HG03095 (cell line): ENCODE results near the gene PUM1.

Experiments
- ATAC-seq: cut with Tn5 transposase; IDR thresholded peaks from one replicate; pipeline ENCODE4 v1.9.1; 2021; ENCODE audit warnings: moderate library complexity; ENCODE audit not compliant: unreplicated experiment

Gene PUM1

DNA sequence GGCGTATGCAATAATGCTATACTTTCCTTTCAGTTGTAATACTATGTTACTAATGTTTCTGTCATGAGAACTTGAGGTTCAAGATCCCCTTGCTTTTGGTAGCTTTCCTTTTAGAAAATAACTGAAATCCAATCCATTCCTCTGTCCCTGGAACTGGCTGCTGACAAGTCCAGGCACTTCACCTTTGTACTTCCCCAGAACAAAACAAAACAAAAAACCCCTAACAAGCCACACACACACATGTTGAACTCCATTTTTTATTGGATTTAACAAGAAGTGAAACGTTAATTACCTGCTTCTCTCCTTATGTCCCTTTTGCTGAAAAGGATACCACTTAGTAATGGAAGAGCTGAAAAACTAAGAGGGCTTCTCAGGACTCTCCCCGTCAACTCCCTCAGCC is 130.9 kb downstream of the PUM1 start:
- ATAC-seq: no peak

DNA sequence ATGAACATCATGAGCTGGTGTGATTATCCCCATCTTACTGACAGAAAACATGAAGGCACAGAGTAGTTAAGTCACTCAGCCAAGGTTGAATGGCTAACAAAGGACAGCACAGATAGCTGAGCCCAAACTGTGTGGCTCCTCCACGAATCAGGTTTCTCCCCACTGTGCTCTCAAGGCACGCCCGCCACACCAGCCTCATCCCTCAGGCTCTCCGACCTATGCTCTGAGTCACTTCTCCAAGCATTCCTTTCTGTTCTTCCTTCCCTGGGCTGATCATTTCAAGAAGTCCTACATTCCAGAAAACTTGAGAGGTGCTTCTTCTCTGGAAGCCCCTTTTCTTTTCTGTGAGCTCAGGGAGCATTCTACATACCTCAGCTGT is 131.7 kb downstream of the PUM1 start:
- no peak for ATAC-seq

DNA sequence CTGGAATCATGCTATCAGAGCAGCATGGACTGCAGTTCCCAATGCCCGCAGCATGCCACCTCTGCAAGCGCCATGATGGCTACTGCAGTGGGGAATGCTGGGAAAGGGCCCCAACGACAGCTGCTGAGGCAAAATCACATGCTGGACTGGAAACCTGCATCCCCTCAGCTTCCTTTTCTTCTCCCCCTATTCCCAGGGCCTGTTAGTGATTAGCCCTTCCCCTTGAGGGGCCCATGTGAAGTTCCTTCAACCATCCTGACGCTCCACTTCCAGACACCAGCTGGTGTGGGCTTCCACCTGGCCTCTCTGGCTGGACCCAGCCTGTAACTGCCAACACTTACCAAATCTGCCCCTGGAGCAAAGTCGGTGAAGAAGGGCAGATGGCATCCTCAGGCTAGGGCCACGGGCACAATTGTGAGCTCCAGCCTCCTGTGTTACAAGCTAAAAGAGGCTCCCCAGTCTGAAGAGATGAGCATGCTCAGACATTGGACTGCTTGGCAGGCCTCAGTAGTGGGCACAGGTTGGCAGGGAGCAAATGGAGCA is 134.8 kb downstream of the PUM1 start:
- no peak for ATAC-seq

DNA sequence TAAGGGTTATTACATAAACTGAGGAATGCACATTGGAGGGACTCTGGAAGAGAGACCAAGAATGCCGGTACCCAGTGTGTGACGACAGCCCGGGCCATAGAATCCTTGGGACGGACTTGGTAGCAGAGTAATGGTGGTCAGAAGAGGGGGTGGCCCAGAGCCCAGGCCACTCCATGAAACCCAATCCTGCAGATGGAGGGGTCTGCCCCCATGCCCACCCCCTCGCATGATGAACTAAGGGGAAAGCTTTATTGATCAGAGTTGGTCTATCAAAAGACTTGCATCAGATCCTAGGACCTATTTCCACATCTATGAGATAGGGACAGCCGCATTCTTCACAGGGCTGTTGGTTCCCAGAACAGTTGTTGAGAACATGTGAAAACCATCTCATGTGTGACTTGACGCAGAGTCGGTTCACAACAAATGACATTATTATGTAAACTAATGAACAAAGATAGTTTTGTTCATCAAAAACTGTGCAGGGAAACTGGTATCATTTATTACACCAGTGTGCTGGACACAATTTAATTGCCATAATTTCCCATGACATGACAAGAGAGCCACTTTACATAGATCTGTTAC is 135.5 kb downstream of the PUM1 start:
- ATAC-seq: no peak

DNA sequence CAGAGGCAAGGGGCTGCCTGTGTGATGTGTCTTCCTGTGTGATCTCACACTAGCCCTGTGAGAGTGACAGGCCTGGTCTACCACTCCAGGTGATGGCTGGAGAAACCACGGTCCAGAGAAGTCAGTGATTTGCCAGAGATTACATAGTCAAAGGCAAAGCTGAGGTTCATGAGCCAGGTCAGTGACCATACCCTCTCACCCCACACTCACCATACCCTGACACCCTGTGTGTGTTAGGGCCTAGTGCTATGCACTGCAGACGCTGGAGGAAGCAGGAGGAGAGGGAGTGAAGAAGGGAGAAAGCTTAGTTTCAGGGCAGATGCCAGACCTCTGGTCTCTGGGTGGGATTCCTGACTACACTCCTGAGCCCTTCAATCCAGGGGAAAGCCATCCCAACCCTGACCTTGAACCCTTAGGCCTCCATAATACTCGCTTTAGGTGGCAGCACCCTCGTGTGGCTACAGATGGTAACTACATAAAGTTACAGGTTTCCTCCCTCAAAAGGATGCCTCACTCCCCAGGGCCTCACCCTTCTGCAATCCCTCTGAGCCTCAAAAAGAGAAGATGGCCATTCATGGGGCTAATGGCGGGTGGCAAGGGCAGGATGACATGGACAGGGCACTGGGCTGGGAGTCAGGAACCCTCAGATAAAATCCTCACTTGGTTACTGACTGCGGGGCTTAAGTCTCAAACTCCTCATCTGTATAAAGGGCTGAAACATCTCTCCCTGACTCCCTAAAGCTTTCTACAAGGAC is 136.2 kb downstream of the PUM1 start:
- no peak for ATAC-seq

DNA sequence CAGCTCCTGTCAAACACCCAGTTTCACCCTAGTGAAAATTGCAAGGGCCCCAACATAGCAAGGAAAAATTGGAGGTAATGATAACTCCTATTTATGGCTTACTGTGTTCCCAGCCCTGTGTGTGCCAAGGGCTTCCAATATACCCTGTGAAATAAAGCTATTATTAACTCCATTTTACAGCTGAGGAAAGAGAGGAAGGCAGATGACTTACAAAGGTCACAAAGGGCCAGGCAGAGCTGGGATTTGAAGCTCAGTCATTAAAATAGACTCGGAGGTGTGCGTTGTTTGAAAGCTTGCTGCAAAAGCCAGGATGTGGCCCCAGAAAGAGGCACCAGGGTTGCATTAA is 136.8 kb downstream of the PUM1 start:
- no peak for ATAC-seq

DNA sequence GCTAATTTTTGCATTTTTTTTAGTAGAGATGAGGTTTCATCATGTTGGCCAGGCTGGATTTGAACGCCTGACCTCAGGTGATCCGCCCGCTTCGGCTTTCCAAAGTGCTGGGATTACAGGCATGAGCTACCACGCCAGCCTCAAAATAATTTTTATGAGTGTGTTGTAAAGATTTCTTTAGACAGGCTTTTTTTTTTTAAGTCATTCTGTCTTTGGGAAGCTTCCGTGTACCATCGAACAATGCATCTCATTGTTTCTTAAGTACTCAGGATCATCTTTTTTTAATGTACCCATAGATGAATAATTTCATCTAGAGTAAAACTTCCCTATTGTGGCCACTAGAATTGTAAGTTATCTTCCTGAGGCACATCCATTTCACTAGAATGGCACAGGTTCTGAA is 137.3 kb downstream of the PUM1 start:
- ATAC-seq: no peak

DNA sequence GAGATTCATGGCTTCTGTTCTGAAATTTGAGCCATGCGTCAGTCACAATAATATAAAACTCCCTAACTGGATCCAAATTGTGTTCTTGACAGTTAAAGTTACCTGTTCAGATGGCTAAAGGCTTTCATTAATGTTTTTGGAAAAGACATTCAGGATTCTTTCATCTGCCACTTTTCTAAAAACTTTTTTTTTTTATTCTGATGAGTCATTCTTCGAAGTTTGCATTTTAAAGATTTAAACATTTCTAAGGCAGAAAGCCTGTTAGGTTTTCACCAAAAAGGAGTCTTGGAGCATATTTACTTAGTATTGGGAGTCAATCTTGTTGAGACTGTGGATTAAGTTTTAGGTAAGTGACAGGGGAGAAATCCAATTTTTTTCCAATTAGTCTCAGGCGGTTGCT is 138.1 kb downstream of the PUM1 start:
- ATAC-seq: no peak

DNA sequence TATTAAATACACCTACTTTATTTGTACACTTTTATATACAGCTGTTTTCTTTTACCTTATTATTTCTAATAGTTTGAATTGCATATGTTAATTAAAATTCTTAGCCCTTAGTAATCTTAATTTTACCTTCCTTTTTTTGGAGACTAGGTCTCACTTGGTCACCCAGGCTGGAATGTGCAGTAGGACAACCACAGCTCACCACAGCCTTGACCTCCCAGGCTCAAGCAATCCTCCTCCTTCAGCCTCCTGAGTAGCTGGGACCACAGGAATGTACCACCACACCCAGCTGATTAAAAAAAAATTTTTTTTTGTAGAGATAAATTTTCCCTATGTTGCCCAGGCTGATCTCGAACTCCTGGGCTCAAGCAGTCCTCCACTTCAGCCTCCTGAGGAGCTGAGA is 141.9 kb downstream of the PUM1 start:
- ATAC-seq: no peak

DNA sequence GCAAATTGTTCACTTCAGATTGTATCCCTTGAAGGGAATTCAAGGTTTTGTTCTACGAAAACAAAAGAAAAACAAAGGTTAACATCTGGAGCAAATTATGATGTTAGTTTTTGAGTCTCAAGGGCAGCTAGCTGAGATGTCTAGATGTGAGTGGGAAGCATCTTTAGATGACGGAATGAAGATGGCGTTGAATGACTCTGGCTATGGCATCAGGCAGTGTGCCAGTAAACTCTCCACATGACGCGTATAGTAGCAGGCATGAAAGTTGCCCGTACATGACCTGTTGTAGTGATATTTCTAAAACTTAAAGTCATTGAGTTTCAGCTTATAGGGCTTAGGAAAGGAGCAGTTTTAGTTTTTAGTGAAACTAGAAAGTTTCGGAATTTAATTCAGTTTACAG is 144.7 kb downstream of the PUM1 start:
- ATAC-seq: no peak

DNA sequence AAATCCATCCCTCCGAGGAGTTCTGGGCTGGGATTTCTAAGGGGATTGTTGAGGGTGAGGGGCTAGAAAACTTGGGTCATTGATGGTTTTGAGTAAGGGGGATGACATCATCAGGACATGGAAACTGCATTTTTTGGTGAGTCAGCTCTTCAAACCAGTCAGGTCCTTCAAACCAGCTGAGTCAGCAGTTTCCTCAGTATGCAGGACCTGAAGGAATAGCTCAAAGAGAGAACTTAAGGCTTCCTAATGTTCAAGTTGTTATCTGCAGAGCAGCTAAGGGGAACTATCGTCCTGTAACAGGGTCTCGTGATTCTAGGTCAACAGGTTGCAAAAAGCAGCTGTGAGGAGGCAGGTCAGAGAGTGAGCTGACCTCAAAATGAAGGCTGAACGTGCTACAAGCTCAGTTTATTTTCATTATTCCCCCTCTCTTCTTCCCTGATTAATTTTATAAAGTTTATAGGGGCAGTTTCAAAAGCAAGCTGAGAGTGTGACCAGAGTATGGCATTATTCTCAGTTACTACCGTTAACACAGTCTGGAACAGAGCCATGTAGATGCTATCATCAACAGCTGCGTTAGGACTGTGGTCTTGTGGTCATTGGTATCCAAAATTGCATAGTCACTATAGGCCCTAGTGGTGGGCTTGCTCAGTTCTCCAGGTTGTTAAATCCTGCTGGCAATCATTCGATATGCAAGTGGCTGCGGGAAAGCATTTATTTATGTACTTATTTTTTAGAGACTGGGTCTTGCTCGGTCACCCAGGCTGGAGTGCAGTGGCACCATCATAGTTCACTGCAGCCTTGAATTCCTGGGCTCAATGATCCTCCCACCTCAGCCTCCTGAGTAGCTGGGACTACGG is 146.3 kb downstream of the PUM1 start:
- no peak for ATAC-seq

DNA sequence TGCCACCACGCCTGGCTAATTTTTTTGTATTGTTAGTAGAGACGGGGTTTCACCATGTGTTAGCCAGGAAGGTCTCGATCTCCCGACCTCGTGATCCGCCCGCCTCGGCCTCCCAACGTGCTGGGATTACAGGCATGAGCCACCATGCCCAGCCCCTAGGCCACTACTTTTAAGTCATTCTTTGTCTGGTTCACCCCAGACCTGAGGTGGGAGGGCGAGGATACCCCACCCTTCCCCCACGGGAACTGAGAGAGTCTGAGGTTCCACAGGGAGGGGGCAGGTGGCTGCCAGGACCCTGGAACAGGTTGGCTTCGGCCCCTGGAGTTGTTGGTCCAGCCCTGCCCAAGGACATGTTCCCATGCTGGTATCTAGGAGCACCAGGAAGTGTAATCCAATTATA is 149.2 kb downstream of the PUM1 start:
- no peak for ATAC-seq

DNA sequence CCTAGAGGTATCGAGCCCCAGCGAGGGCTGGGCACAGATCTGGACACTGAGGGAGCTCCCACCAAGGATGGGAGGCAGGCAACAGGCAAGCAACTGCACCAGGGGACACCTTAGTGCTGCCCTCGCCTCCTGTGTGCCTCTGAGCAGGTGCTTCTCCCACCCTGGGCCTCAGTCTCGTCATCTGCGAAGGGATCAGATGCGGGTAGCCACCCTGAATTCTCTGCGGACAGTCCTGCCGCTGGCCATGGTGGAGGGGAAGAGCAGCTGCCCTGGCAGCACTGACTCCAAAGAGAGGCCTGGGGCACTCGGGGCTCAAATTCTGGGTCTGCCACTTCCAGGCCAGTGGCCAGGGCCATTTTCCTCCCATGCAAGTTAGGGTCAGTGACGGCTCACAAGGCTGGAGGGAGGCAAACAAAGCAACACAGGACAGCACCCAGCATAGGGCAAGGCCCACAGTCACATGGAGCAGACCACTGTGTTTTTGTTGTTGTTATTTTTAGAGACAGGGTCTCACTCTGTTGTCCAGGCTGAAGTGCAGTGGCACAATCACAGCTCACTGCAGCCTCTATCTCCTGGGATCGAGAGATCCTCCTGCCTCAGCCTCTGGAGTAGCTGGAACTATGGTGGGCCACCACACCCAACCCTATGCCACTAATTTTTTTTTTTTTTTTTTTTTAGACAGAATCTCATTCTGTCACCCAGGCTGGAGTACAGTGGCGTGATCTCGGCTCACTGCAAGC is 149.9 kb downstream of the PUM1 start:
- ATAC-seq: no peak

DNA sequence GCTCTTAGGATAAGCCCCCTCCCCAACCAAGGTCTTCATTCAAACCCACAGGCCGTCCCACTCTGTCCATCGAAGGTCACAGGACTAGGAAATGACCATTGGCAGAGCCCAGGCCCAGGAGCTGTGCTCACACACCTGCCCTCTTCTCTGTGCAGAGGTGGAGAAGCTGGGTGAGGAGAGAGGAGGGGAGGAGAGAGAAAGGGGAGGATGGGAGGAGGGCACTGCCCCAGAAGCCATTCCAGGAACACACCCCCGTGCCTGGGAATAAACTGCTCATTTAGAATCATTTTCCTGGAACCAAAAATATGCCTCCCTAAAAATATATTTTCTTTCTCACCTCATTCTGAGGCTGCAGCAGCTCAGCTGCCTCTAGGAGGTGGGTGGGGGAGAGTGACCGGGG is 150.6 kb downstream of the PUM1 start:
- ATAC-seq: no peak

DNA sequence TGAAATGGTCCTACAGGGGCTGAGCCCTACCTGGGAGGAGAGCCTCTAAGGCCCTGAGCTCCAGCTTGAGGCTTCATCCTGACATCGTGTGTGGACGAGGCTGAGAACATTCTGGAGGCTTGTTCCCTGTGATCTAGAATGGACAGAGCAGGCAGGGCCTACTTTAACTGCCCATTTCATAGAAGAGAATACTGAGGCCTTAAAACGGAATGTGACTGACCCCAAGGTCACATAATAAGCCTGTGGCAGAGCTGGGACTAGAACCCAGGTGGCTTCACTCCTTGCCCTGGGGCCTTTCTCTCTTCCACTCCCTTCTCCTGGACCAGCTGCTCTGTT is 151.0 kb downstream of the PUM1 start:
- no peak for ATAC-seq

DNA sequence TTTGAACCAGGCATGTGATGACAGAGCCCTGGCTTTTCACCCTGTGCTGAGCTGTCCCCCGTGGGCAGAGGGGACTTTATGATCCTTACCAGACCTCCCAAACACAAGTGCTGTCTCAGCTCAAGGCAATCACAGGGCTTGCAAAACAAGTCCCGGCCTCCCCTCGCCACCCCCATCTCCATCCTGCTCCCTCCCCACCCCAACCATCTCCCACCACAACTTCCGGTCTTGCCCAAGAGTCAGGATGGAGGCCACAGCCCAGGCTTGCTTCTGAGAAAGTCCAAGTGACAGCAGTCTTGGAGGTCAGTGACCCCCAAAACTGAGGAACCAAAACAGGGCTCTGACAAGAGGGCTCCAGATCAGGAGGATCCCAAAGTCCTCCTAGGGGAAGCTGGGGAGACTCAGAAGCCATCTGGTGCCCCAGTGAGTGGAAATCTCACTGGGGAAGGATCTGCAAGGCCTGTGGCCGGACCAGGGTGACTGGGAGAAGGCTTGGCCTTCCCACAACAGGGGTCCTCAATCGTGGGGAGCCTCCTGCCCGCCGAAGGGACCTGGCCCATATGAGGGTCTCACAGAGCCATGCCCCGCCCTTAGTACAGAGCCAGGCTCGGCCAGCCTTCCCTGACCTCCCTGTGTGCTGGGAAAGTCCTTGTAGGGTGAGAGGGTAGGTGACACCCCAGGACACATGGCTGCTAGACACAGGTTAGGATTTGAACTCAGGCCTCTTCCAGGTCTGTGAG is 152.4 kb downstream of the PUM1 start:
- ATAC-seq: no peak

DNA sequence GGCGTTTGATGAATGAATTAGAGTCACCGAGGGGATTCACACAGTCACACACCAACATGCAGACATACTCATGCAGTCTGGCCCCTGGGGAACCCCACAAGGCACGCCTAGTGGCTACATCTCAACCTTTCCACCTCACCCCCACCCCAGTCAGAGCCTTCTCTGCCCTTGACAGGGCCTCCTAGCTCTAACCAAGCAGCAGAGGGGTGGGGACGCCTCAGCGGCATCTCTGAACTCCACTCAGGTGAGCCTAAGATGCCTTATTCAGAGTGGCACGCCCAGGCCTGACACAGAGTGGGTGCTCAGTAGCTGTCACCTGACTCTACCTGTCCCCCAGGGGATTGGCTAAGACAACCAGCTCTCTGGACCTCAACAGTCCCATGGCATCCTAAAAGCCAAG is 153.3 kb downstream of the PUM1 start:
- ATAC-seq: no peak

DNA sequence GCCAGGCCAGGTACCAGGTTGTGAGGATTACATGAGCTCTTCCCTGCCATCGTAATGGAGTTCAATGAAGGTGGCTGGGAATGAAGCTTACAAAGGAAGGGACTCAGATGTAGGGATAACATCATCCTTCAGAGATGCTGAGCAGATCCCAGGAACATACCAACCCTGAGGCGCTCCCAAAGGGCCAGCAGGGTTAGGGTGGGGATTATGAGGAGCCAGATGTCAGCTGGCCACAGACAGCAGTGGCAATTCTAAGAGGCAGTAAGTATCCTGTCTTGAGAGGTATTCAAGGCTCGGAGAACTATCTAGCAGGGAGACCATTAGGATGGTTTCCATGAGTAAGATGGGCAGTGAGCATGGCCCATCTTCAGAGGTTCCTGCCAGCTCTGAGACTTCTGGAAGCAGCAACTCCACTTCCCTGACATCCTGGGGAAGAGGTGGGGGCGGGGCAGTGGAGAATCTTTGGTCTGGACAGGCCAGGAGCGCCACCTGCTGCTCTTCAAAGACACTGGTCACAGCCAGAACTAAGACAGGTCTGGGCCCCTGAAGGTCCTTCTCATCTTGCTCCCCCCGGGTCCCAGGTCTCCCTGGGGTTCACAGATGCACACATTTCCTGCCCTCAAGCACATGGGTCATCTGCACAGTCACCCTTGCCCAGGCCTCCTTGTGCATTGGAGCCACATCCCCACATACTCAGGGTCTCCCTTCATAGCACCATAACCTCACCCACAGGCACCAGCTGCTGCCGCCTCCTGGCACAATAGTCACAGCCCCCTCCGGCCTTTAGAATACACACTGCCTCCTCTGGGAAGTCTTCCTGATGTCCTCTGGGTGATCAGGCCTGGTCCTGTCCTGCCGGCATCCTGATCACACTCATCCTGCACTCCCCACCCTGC is 154.2 kb downstream of the PUM1 start:
- no peak for ATAC-seq

DNA sequence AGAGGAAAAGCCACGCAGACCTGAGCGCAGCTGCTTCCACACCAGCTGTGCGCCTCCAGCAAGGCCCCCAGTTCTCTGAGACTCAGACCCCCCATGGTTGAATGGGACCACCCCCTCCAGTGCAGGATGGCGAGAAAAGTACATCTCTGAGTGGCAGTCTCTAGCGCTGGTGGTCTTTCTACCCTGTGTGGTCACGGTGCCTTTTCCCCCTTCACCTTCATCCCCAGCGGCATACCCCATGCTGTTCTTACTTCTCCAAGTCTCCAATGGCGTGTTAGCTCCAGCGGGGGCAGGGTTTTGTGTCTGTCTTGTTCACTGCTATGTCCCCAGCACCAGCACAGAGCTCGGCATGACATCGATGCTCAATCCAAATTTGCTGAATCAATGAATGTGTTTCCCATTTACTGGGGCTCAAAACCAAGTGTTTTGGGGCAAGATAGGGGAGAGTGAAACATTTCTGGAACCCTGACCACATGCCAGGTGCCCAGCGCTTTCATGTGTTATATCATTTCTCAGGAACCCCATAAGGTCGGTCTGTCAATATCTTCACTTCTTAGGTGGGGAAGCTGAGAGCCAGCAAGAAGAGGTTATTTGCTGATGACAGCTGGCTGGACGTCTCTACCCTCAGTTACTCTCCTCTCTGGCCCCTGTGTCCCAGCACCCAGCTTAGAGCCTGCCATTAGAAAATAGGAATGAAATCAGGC is 156.0 kb downstream of the PUM1 start:
- no peak for ATAC-seq
